Heart left ventricle (tissue), 13 donors: ENCODE data around the gene GOT1.

ENCODE experiments used
- CTCF ChIP-seq, 12 donors: fragments of 200-600 bp; sonication (generic) in 4 of 12; IDR thresholded peaks; one replicate each; pipeline versions ENCODE4 v1.5.0 to v1.8.0; 2018 to 2022; ENCODE audit warnings: antibody characterized with exemption in 12 of 12, mild to moderate bottlenecking in 5 of 12
- POLR2A ChIP-seq, 2 donors: fragments of 450-650 bp; IDR thresholded peaks; one replicate each; pipeline ENCODE4 v1.6.1; 2017; ENCODE audit warnings: antibody characterized with exemption in 2 of 2, mild to moderate bottlenecking in 2 of 2, moderate library complexity in 2 of 2
- donor health status: ischemic (EF 13 %, LVEDD 7.1; RV severe dilation, severe dysfunction).
- donor health status: DM: no; HTN: yes; CAD: no.
- donor health status: DM: no; HTN: no; CAD: no.
- donor health status: ischemic (EF 25% LVEDD 6.9; RV normal size, moderate dysfunction).
- donor health status: ischemic (EF 25% LVEDD 5.7; RV mildly dilated, moderate dysfunction).
- donor health status: ischemic (EF 35%, LVEDD 5.7; RV mildly dilated, moderate dysfunction).
- donor health status: nonischemic (EF 11% LVEDD 7.7; RV severe dilation, severe dysfunction).
- donor health status: DM: yes; HTN: yes; CAD: no.
- donor health status: PGD.
- donor health status: ischemic (EF 29% LVEDD 5.4; RV normal size, mild dysfunction).
- donor health status: nonischemic (EF 23%, LVEDD 6.1; RV moderate dilation, normal function).

DNA sequence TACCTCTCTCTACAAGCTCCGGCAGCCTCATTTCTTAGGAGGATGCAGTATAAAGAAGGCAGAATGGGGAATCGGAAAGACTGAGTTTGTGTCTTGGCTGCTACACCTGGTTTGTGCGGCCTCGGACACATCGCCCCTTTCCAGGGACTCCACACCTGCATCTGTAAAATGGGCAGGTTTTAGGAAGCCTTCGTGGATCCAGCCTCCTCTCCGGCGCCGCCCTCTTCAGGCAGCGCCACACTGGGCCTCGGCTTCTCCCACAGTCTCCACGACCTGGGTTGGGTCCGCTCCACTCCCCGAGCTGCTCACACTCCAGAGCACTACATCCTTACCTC, 341 bp downstream of the GOT1 start:
- TF ChIP-seq CTCF (IDR thresholded peaks at IDR 0.05) (no peak), POLR2A (IDR thresholded peaks at IDR 0.05) (no peak)
